Measurements from ENCODE around the gene GRM4. TPM values are rescaled to one million over a fixed set of nuclear protein-coding genes. Genes with fewer than 3 reads are reported as not detected.

Gene GRM4
- total RNA-seq, 1 donor from 2014 or later: not detected

- no peak for FAIRE-seq
- peak; percentile 72 for DNase-seq (ENCODE audit: low read depth)
- no peaks in the 10 kb centered on the region for H3K36me3 ChIP-seq (ENCODE audit: control insufficient read depth, insufficient read depth, low read length)
- peaks cover 5% of the 10 kb centered on the region for H3K27me3 ChIP-seq (ENCODE audit: control insufficient read depth, insufficient read depth, low read length)
- H3K4me3 ChIP-seq (ENCODE audit: low read depth, low read length): no peak overlapping the region
- no peak for TF ChIP-seq CTCF (IDR thresholded peaks at IDR 0.05; ENCODE audit: insufficient read depth, low read length, severe bottlenecking)
Observed at GRCh38 chr6:34066218-34066571, 79.7 kb downstream of the GRM4 start.

GRCh38 chr6:34065466-34066217 is 80.2 kb downstream of the GRM4 start:
- H3K36me3 ChIP-seq (ENCODE audit: control insufficient read depth, insufficient read depth, low read length): no peaks in the 10 kb centered on the region
- no peak for TF ChIP-seq CTCF (IDR thresholded peaks at IDR 0.05; ENCODE audit: insufficient read depth, low read length, severe bottlenecking)
- DNase-seq (ENCODE audit: low read depth): no peak
- no peak for FAIRE-seq
- no peak overlapping the region for H3K4me3 ChIP-seq (ENCODE audit: low read depth, low read length)
- peaks cover 7% of the 10 kb centered on the region for H3K27me3 ChIP-seq (ENCODE audit: control insufficient read depth, insufficient read depth, low read length)

- TF ChIP-seq CTCF (IDR thresholded peaks at IDR 0.05; ENCODE audit: insufficient read depth, low read length, severe bottlenecking): no peak
- DNase-seq (ENCODE audit: low read depth): no peak
- FAIRE-seq: no peak
- Histone ChIP-seq H3K27me3 (ENCODE audit: control insufficient read depth, insufficient read depth, low read length) (peaks cover 7% of the 10 kb centered on the region), H3K36me3 (ENCODE audit: control insufficient read depth, insufficient read depth, low read length) (no peaks in the 10 kb centered on the region), H3K4me3 (ENCODE audit: low read depth, low read length) (no peak overlapping the region)
Observed at GRCh38 chr6:34064675-34065074, 81.2 kb downstream of the GRM4 start.

GRCh38 chr6:34063651-34064050 is 82.2 kb downstream of the GRM4 start:
- H3K27me3 ChIP-seq (ENCODE audit: control insufficient read depth, insufficient read depth, low read length): peaks cover 7% of the 10 kb centered on the region
- no peak for FAIRE-seq

GRCh38 chr6:34062815-34063214 is 83.1 kb downstream of the GRM4 start:
- DNase-seq (ENCODE audit: low read depth): no peak
- Histone ChIP-seq H3K27me3 (ENCODE audit: control insufficient read depth, insufficient read depth, low read length) (peaks cover 7% of the 10 kb centered on the region), H3K4me3 (ENCODE audit: low read depth, low read length) (no peak overlapping the region), H3K36me3 (ENCODE audit: control insufficient read depth, insufficient read depth, low read length) (no peaks in the 10 kb centered on the region)
- TF ChIP-seq CTCF (IDR thresholded peaks at IDR 0.05; ENCODE audit: insufficient read depth, low read length, severe bottlenecking): no peak
- FAIRE-seq: no peak

More at GRCh38 chr6:34063651-34064050, 82.2 kb downstream of the GRM4 start:
- no peak for TF ChIP-seq CTCF (IDR thresholded peaks at IDR 0.05; ENCODE audit: insufficient read depth, low read length, severe bottlenecking)
- Histone ChIP-seq H3K36me3 (ENCODE audit: control insufficient read depth, insufficient read depth, low read length) (no peaks in the 10 kb centered on the region), H3K4me3 (ENCODE audit: low read depth, low read length) (no peak overlapping the region)
- DNase-seq (ENCODE audit: low read depth): no peak

GRCh38 chr6:34062156-34062555 is 83.7 kb downstream of the GRM4 start:
- no peak for FAIRE-seq
- Histone ChIP-seq H3K4me3 (ENCODE audit: low read depth, low read length) (no peak overlapping the region), H3K27me3 (ENCODE audit: control insufficient read depth, insufficient read depth, low read length) (peaks cover 7% of the 10 kb centered on the region), H3K36me3 (ENCODE audit: control insufficient read depth, insufficient read depth, low read length) (no peaks in the 10 kb centered on the region)
- TF ChIP-seq CTCF (IDR thresholded peaks at IDR 0.05; ENCODE audit: insufficient read depth, low read length, severe bottlenecking): no peak
- no peak for DNase-seq (ENCODE audit: low read depth)
